Caco-2 (cell line): ENCODE results near the gene ATG16L1. TPM values are rescaled to one million over a fixed set of nuclear protein-coding genes. Genes with fewer than 3 reads are reported as not detected.

Experiments used
- BruUV-seq: library from RNA; stranded (reverse); fragments of 400-500 nt; replicated peaks from 2 replicates; lab custom pipeline; 2021; lab: Mats Ljungman, UMichigan
- CTCF ChIA-PET: fragments of 300-600 bp; sonication (Branson Sonifier 250); formaldehyde crosslinking; loops from one replicate; lab custom pipeline; 2022; ENCODE audit warnings: antibody characterized with exemption; lab: Charles Lee
- POLR2A ChIA-PET: fragments of 300-600 bp; sonication (Branson Sonifier 250); formaldehyde crosslinking; loops from one replicate; lab custom pipeline; 2022; ENCODE audit warnings: antibody characterized with exemption; lab: Charles Lee
- DNase-seq, 2 experiments: peaks; one replicate each; pipeline versions ENCODE4 v3.0.0 to v3.0.0-alpha.2; 2020 to 2022
- H3K27me3 ChIP-seq: replicated peaks from 2 replicates; pipeline ENCODE4 v1.6.0; 2011; ENCODE audit warnings: low read length; ENCODE audit not compliant: control insufficient read depth, insufficient read depth
- H3K36me3 ChIP-seq: 2 replicates; pipeline ENCODE4 v1.5.1; 2011; ENCODE audit warnings: low read length; ENCODE audit not compliant: control insufficient read depth, insufficient read depth
- H3K4me1 ChIP-seq: fragments of 250-450 bp; sonication (Bioruptor Pico); 2 replicates; pipeline ENCODE4 v1.5.1; 2020; ENCODE audit warnings: mild to moderate bottlenecking
- H3K4me3 ChIP-seq: 2 replicates; pipeline ENCODE4 v1.5.1; 2011; ENCODE audit warnings: low read depth, mild to moderate bottlenecking, control low read depth, low read length
- H3K9me3 ChIP-seq: fragments of 250-450 bp; sonication (Bioruptor Pico); 2 replicates; pipeline ENCODE4 v1.5.1; 2020; ENCODE audit warnings: mild to moderate bottlenecking, moderate library complexity
- H3K27ac Mint-ChIP-seq: one replicate; pipeline ENCODE4 v1.8.0; 2022; ENCODE audit warnings: mixed read lengths; ENCODE audit not compliant: unreplicated experiment
- H3K27me3 Mint-ChIP-seq: one replicate; pipeline ENCODE4 v1.8.0; 2022; ENCODE audit warnings: mixed read lengths; ENCODE audit not compliant: insufficient read depth, unreplicated experiment
- H3K36me3 Mint-ChIP-seq: one replicate; pipeline ENCODE4 v1.8.0; 2022; ENCODE audit warnings: mild to moderate bottlenecking, mixed read lengths; ENCODE audit not compliant: insufficient read depth, unreplicated experiment
- H3K4me1 Mint-ChIP-seq: one replicate; pipeline ENCODE4 v1.8.0; 2022; ENCODE audit warnings: low read depth, mixed read lengths; ENCODE audit not compliant: unreplicated experiment
- H3K4me3 Mint-ChIP-seq: one replicate; pipeline ENCODE4 v1.8.0; 2022; ENCODE audit warnings: mild to moderate bottlenecking, moderate library complexity, mixed read lengths; ENCODE audit not compliant: unreplicated experiment
- H3K9me3 Mint-ChIP-seq: one replicate; pipeline ENCODE4 v1.8.0; 2022; ENCODE audit warnings: mixed read lengths; ENCODE audit not compliant: unreplicated experiment
- CTCF ChIP-seq, 2 experiments: fragments of 200-600 bp in 1 of 2; IDR thresholded peaks; 1 replicate in 1 of 2; 2 replicates in 1 of 2; pipeline versions ENCODE4 v1.5.1 to v1.8.0; 2011 to 2022; ENCODE audit warnings: antibody characterized with exemption in 1 of 2, control low read depth in 1 of 2, inconsistent platforms in 1 of 2, low read depth in 1 of 2, low read length in 1 of 2, mild to moderate bottlenecking in 1 of 2, moderate library complexity in 1 of 2; ENCODE audit not compliant: insufficient read depth in 1 of 2, severe bottlenecking in 1 of 2, unreplicated experiment in 1 of 2
- intact Hi-C: fragments of 100-400 bp; cut with micrococcal nuclease; formaldehyde crosslinking; loops from one replicate; pipeline ENCODE4 v1.10.0; 2022; ENCODE audit not compliant: unreplicated experiment
- total RNA-seq: library from RNA; stranded (reverse); gene quantifications from 2 replicates; pipeline ENCODE4 v1.2.3, GENCODE V29; 2022

Gene ATG16L1
- total RNA-seq, 1 experiment from 2014 or later: 20.1 TPM

- Histone ChIP-seq H3K9me3 (no peaks in the 10 kb centered on the region), H3K4me1 (no peaks in the 10 kb centered on the region), H3K27me3 (no peaks in the 10 kb centered on the region), H3K4me3 (no peak overlapping the region), H3K36me3 (no peaks in the 10 kb centered on the region; the same call in 1 of the 2 replicates)
- H3K27ac Mint-ChIP-seq: no peak overlapping the region
- no peaks in the 10 kb centered on the region for H3K27me3 Mint-ChIP-seq
- no peak for TF ChIP-seq CTCF (IDR thresholded peaks at IDR 0.05; ENCODE audit: insufficient read depth in 1 of 2, low read depth in 1 of 2, low read length in 1 of 2, severe bottlenecking in 1 of 2, unreplicated experiment in 1 of 2)
- no TSS peak for BruUV-seq
- ChIA-PET CTCF (no interaction called here), POLR2A (no interaction called here)
- no peak overlapping the region for H3K4me3 Mint-ChIP-seq
- no peak for DNase-seq
- no peaks in the 10 kb centered on the region for H3K4me1 Mint-ChIP-seq
- no peaks in the 10 kb centered on the region for H3K9me3 Mint-ChIP-seq
- intact Hi-C loops: no loop called here
- peaks cover 77% of the 10 kb centered on the region for H3K36me3 Mint-ChIP-seq
These were observed 15.0 kb downstream of the ATG16L1 start for GRCh38 chr2:233266481-233266880.

GRCh38 chr2:233267516-233268245, 16.2 kb downstream of the ATG16L1 start:
- Histone ChIP-seq H3K9me3 (no peaks in the 10 kb centered on the region), H3K27me3 (no peaks in the 10 kb centered on the region), H3K36me3 (no peaks in the 10 kb centered on the region; the same call in 1 of the 2 replicates), H3K4me3 (no peak overlapping the region), H3K4me1 (no peaks in the 10 kb centered on the region)
- no peak overlapping the region for H3K4me3 Mint-ChIP-seq
- ChIA-PET POLR2A (no interaction called here), CTCF (no interaction called here)
- H3K27me3 Mint-ChIP-seq: no peaks in the 10 kb centered on the region
- no peak for TF ChIP-seq CTCF (IDR thresholded peaks at IDR 0.05; ENCODE audit: insufficient read depth in 1 of 2, low read depth in 1 of 2, low read length in 1 of 2, severe bottlenecking in 1 of 2, unreplicated experiment in 1 of 2)
- peaks cover 67% of the 10 kb centered on the region for H3K36me3 Mint-ChIP-seq
- DNase-seq: no peak
- H3K9me3 Mint-ChIP-seq: no peaks in the 10 kb centered on the region
- no TSS peak for BruUV-seq
- no peak overlapping the region for H3K27ac Mint-ChIP-seq
- intact Hi-C loops: no loop called here
- H3K4me1 Mint-ChIP-seq: no peaks in the 10 kb centered on the region

DNA sequence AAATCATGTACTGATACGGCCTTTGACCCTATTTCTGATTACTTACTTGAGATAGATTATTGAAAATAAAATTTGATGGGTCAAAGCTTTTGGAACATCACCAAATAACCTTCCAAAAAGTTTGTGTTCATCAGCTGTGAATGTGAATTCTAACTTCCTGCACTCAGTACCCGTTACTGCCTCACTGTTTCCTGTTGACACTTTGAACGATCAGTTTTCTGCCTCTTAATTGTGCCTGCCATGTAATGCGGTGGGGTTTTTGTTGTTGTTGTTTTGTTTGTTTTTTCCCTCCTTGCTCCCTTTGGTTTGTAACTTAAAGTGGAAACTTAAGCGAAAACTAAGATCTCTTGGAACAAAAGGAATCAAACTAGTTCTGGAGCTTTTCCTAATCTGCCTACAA, 18.9 kb downstream of the ATG16L1 start:
- POLR2A ChIA-PET: no interaction called here
- no TSS peak for BruUV-seq
- H3K4me1 ChIP-seq: no peaks in the 10 kb centered on the region
- CTCF ChIA-PET: no interaction called here
- Mint-ChIP-seq H3K27me3 (no peaks in the 10 kb centered on the region), H3K36me3 (peaks cover 60% of the 10 kb centered on the region), H3K9me3 (no peaks in the 10 kb centered on the region), H3K4me1 (no peaks in the 10 kb centered on the region), H3K27ac (no peak overlapping the region), H3K4me3 (no peak overlapping the region)
- TF ChIP-seq CTCF (IDR thresholded peaks at IDR 0.05; ENCODE audit: insufficient read depth in 1 of 2, low read depth in 1 of 2, low read length in 1 of 2, severe bottlenecking in 1 of 2, unreplicated experiment in 1 of 2): no peak
- H3K9me3 ChIP-seq: no peaks in the 10 kb centered on the region
- H3K36me3 ChIP-seq: no peaks in the 10 kb centered on the region; the same call in 1 of the 2 replicates
- no peak for DNase-seq
- no peaks in the 10 kb centered on the region for H3K27me3 ChIP-seq
- intact Hi-C loops: no loop called here
- no peak overlapping the region for H3K4me3 ChIP-seq
